GM12878 (cell line): ENCODE results near the gene SH2D5.

Source experiments
- ASH2L ChIP-seq: fragments of 300-600, 200-600 bp; sonication (generic); IDR thresholded peaks from 2 replicates; pipeline ENCODE4 v1.6.1; 2017; ENCODE audit warnings: low read depth, mild to moderate bottlenecking, borderline replicate concordance
- CHD1 ChIP-seq: IDR thresholded peaks from 2 replicates; pipeline ENCODE4 v1.6.1; 2012; ENCODE audit warnings: low read depth, low read length, improper control_type of control experiment
- SPI1 ChIP-seq: IDR thresholded peaks from 2 replicates; pipeline ENCODE4 v1.6.1; 2011; ENCODE audit warnings: low read depth, mild to moderate bottlenecking, low read length, moderate library complexity, borderline replicate concordance; ENCODE audit not compliant: insufficient read depth
- TF ChIP-seq, protein P1 (sequence below): IDR thresholded peaks from 2 replicates; pipeline ENCODE4 v1.6.1; 2012; ENCODE audit warnings: low read length, inconsistent platforms
- TF ChIP-seq, protein P2 (sequence below), 3 experiments: IDR thresholded peaks in 2 of 3; conservative IDR thresholded peaks in 1 of 3; 2 replicates each; pipeline ENCODE4 v1.5.1; 2011; ENCODE audit warnings: low read depth in 3 of 3, low read length in 3 of 3, mild to moderate bottlenecking in 3 of 3, control low read depth in 2 of 3, moderate library complexity in 2 of 3, inconsistent platforms in 1 of 3, mixed read lengths in 1 of 3; ENCODE audit not compliant: control insufficient read depth in 2 of 3, insufficient read depth in 1 of 3; ENCODE audit errors: extremely low read depth in 1 of 3

DNA sequence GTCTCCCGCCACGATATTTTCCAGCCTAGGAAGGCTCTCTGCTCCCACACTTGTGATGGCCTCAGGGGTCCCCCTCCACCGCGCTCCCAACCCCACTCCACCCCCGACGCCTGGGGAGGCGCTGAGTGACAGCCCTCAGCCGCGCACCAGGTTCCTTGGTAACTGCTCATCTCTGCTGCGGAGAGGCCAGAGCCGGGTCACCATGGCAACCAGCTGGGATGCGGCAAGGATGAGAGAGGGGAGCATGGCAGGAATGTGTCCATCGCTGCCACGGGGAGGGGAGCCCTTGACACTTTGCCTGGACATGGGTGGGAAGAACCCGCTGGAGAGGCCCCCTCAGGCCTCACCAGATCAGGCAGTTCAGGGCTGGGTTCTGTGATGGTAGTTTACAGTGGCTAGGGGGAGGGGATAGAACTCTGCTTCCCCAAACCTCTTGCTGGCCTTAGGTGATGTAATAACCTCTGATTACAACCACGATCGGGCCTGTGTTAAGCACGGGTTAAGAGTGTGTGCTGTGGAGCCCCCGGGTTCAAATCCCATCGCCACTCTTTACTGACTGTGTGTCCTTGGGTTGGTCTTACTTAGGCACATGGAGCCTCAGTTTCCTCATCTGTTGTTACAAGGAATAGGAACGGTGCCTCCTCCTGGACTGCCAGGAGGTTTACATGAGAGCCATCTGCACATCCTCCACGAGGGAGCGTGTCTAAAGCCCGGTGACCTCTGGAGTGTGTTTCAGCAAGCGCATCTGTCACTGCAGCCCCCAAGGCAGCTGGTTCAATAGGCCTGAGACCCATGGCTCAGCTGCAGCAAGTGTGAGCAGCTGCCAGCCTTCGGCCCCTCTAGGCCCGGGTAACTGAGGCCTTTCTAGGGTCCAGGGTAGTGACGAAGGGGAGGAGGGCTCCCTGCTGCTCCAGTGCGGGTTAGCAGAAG, 21.0 kb downstream of the SH2D5 start:
- TF ChIP-seq, protein P1, sequence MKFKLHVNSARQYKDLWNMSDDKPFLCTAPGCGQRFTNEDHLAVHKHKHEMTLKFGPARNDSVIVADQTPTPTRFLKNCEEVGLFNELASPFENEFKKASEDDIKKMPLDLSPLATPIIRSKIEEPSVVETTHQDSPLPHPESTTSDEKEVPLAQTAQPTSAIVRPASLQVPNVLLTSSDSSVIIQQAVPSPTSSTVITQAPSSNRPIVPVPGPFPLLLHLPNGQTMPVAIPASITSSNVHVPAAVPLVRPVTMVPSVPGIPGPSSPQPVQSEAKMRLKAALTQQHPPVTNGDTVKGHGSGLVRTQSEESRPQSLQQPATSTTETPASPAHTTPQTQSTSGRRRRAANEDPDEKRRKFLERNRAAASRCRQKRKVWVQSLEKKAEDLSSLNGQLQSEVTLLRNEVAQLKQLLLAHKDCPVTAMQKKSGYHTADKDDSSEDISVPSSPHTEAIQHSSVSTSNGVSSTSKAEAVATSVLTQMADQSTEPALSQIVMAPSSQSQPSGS: no peak
- TF ChIP-seq ASH2L (no peak), CHD1 (no peak), SPI1 (no peak)
- TF ChIP-seq, protein P2, sequence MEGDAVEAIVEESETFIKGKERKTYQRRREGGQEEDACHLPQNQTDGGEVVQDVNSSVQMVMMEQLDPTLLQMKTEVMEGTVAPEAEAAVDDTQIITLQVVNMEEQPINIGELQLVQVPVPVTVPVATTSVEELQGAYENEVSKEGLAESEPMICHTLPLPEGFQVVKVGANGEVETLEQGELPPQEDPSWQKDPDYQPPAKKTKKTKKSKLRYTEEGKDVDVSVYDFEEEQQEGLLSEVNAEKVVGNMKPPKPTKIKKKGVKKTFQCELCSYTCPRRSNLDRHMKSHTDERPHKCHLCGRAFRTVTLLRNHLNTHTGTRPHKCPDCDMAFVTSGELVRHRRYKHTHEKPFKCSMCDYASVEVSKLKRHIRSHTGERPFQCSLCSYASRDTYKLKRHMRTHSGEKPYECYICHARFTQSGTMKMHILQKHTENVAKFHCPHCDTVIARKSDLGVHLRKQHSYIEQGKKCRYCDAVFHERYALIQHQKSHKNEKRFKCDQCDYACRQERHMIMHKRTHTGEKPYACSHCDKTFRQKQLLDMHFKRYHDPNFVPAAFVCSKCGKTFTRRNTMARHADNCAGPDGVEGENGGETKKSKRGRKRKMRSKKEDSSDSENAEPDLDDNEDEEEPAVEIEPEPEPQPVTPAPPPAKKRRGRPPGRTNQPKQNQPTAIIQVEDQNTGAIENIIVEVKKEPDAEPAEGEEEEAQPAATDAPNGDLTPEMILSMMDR (IDR thresholded peaks at IDR 0.05 in 2 of 3, conservative IDR thresholded peaks at IDR 0.05 in 1 of 3; ENCODE audit: control insufficient read depth in 2 of 3, extremely low read depth in 1 of 3, insufficient read depth in 1 of 3, low read depth in 3 of 3, low read length in 3 of 3): no peak
